ENCODE measurements around the gene GRIN2C. TPM values are rescaled to one million over a fixed set of nuclear protein-coding genes. Genes with fewer than 3 reads are reported as not detected.

Gene GRIN2C
- total and polyA plus RNA-seq, 2 donors from 2014 or later: 0.15 to 0.31 TPM

GRCh38 chr17:74815067-74815466 lies 44.6 kb downstream of the GRIN2C start:
- Histone ChIP-seq H3K36me3 (ENCODE audit: control insufficient read depth in 2 of 3, insufficient read depth in 3 of 3, low read length in 3 of 3) (no peaks in the 10 kb centered on the region), H3K4me1 (ENCODE audit: control insufficient read depth in 2 of 3, insufficient read depth in 2 of 3, low read depth in 1 of 3, low read length in 3 of 3) (no peaks in the 10 kb centered on the region), H3K27ac (ENCODE audit: low read depth in 2 of 2, low read length in 2 of 2) (no peak overlapping the region), H3K9ac (ENCODE audit: low read length in 3 of 3) (no peak overlapping the region), H3K9me3 (ENCODE audit: control insufficient read depth in 2 of 3, insufficient read depth in 1 of 3, low read length in 3 of 3) (no peaks in the 10 kb centered on the region), H3K27me3 (ENCODE audit: control insufficient read depth, insufficient read depth, low read length) (no peaks in the 10 kb centered on the region), H3K4me3 (ENCODE audit: low read length in 3 of 3) (no peak overlapping the region)
- no peak for DNase-seq
- TF ChIP-seq CTCF (IDR thresholded peaks at IDR 0.05; ENCODE audit: borderline replicate concordance, extremely low read depth, insufficient read depth): no peak
- intact Hi-C loops (cut with DNase I): no loop called here
- no peak for FAIRE-seq

GRCh38 chr17:74814453-74814852 lies 45.2 kb downstream of the GRIN2C start:
- Histone ChIP-seq H3K27ac (ENCODE audit: low read depth in 2 of 2, low read length in 2 of 2) (no peak overlapping the region), H3K4me1 (ENCODE audit: control insufficient read depth in 2 of 3, insufficient read depth in 2 of 3, low read depth in 1 of 3, low read length in 3 of 3) (no peaks in the 10 kb centered on the region), H3K9me3 (ENCODE audit: control insufficient read depth in 2 of 3, insufficient read depth in 1 of 3, low read length in 3 of 3) (no peaks in the 10 kb centered on the region), H3K9ac (ENCODE audit: low read length in 3 of 3) (no peak overlapping the region), H3K4me3 (ENCODE audit: low read length in 3 of 3) (no peak overlapping the region), H3K27me3 (ENCODE audit: control insufficient read depth, insufficient read depth, low read length) (no peaks in the 10 kb centered on the region), H3K36me3 (ENCODE audit: control insufficient read depth in 2 of 3, insufficient read depth in 3 of 3, low read length in 3 of 3) (no peaks in the 10 kb centered on the region)
- no peak for TF ChIP-seq CTCF (IDR thresholded peaks at IDR 0.05; ENCODE audit: borderline replicate concordance, extremely low read depth, insufficient read depth)
- DNase-seq (no peak), FAIRE-seq (no peak)
- intact Hi-C loops (cut with DNase I): no loop called here

- Histone ChIP-seq H3K4me1 (ENCODE audit: control insufficient read depth in 2 of 3, insufficient read depth in 2 of 3, low read depth in 1 of 3, low read length in 3 of 3) (no peaks in the 10 kb centered on the region), H3K9ac (ENCODE audit: low read length in 3 of 3) (no peak overlapping the region), H3K27me3 (ENCODE audit: control insufficient read depth, insufficient read depth, low read length) (no peaks in the 10 kb centered on the region), H3K27ac (ENCODE audit: low read depth in 2 of 2, low read length in 2 of 2) (no peak overlapping the region), H3K4me3 (ENCODE audit: low read length in 3 of 3) (peak overlapping the region in 1 of 3 donors; percentile 46), H3K9me3 (ENCODE audit: control insufficient read depth in 2 of 3, insufficient read depth in 1 of 3, low read length in 3 of 3) (no peaks in the 10 kb centered on the region), H3K36me3 (ENCODE audit: control insufficient read depth in 2 of 3, insufficient read depth in 3 of 3, low read length in 3 of 3) (no peaks in the 10 kb centered on the region)
- no peak for TF ChIP-seq CTCF (IDR thresholded peaks at IDR 0.05; ENCODE audit: borderline replicate concordance, extremely low read depth, insufficient read depth)
- FAIRE-seq (no peak), DNase-seq (peak in 4 of 5 donors; percentile 76 to 92 (median 88))
- intact Hi-C loops (cut with DNase I): no loop called here
These were observed 47.3 kb downstream of the GRIN2C start for GRCh38 chr17:74812109-74813009.
